ENCODE data around the gene CFAP97. TPM values are rescaled to one million over a fixed set of nuclear protein-coding genes. Genes with fewer than 3 reads are reported as not detected.
"Not testable (repeated sequence)": the region's sequence is repeated elsewhere in the genome, so short reads cannot be mapped to it uniquely, and the experiment has no call there.

Gene CFAP97
- polyA plus RNA-seq, 3 donors = 5.5 to 13.6 (median 11.2) TPM

DNA sequence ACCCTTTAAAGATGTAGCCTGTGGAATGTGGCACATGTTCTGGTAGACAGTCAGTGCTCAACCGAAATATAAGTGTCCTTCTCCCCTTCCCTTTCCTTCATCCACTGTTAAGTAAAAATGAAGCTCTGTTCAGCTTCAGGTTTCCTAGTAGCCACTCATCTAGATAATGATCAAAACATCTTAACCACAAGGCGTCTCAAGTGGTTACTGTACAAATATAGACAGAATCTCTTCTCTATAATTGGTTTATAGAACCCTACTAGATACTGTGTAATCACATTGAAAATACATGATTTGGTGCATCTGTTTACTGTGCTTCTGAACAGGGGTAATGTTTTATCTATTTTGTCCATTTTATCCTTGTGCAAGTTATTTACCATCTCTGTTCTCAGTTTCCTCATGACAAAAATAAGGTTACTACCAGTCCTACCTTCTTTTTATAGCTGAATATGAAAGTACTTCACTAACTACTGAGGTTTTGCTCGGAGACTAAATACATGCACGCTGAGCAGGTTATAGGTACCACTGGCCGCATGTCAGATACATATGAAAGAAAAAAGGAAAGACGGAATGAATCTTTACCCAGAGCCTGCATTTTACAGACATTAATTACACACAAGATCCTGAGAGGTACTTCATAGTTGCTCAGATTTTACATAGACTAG is 81.0 kb downstream of the CFAP97 start:
- WGBS, 3 donors = 80 to 86% (median 81%) methylated on average over 6 of the region's 6 CpGs

DNA sequence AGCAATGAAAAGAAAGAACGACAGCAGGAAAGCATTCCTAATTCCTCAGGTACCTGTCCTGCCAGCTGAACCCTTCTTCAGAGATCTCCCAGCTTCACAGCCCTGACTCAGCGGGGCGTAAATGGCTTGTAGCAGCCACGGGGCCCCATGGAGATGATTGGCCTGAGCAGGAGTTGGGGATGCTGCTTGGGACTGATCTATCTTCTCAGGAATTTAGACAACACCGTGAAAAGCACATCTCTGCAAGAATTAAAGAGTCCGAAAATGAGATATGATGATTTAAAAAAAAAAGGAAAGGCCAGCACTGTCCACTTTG is 83.2 kb downstream of the CFAP97 start:
- no peak overlapping the region for H3K27ac ChIP-seq (ENCODE audit: low read depth, low read length)
- WGBS, 3 donors = 84 to 88% (median 85%) methylated on average over 6 of the region's 6 CpGs

More for the DNA sequence above, 81.0 kb downstream of the CFAP97 start:
- H3K27ac ChIP-seq (ENCODE audit: low read depth, low read length) = no peak overlapping the region

- 79 to 89% (median 81%) methylated on average over 3 of the region's 3 CpGs for WGBS, 3 donors
Measured at GRCh38 chr4:185119927-185120630, 83.7 kb downstream of the CFAP97 start.

DNA sequence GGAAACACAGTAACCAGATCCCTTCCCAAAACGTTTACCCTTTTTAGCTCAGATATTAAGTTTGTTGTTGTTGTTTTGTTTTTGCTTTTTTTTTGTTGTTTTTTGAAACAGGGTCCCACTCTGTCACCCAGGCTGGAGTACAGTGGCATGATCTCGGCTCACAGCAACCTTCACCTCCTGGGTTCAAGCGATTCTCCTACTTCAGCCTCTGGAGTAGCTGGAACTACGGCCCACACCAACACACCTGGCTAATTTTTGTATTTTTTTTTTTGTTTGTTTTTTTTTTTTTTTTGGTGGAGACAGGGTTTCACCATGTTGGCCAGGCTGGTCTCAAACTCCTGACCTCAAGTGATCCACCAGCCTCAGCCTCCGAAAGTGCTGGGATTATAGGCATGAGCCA is 84.3 kb downstream of the CFAP97 start:
- not testable (repeated sequence) for H3K27ac ChIP-seq (ENCODE audit: low read depth, low read length)
- WGBS, 3 donors = 84 to 89% (median 87%) methylated on average over 5 of the region's 5 CpGs

More at GRCh38 chr4:185119927-185120630, 83.7 kb downstream of the CFAP97 start:
- H3K27ac ChIP-seq (ENCODE audit: low read depth, low read length) = no peak overlapping the region

DNA sequence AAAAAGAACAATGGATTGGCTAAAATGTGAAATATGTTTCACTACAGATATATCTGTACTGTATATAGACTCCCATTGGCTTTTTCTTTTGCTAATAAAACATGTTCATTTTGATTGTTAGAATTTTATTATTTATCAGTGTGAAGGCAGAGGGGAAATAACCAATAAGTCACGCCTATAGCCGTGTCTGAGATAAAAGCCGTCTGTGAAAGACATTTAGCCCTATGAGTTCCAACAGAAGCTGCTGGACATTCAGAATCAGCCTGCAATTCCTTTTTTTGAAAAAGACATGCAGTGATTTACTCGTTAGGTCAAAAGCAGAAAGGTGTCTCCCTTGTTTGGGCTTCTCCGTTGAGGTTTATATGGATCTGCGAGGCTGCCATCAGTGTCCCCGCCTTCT is 84.9 kb downstream of the CFAP97 start:
- 93 to 95% (median 93%) methylated on average over 7 of the region's 7 CpGs for WGBS, 3 donors
- no peak overlapping the region for H3K27ac ChIP-seq (ENCODE audit: low read depth, low read length)

- H3K27ac ChIP-seq (ENCODE audit: low read depth, low read length) = no peak overlapping the region
- 90 to 93% (median 92%) methylated on average over 7 of the region's 7 CpGs for WGBS, 3 donors
Measured at GRCh38 chr4:185117300-185117934, 86.4 kb downstream of the CFAP97 start.

DNA sequence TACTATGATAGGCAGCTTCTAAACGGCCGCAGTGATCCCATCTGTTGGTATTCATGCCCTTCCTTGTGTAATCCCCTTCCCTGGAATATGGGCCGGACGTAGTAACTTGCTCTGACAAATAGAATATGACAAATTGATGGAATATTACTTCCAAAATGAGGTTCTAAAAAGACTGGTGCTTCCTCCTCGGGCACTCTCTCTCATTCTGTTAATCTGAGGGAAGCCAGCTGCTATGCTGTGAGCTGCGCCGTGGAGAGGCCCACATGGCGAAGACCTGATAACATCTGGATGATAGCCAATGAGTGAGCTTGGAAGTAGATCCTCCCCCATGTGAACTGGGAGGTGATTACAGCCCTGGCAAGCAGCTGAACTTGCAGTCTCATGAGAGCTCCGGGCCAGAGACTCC is 88.0 kb downstream of the CFAP97 start:
- whole genome bisulfite sequencing, 3 donors = 14 to 34% (median 28%) methylated on average over 9 of the region's 9 CpGs
- H3K27ac ChIP-seq (ENCODE audit: low read depth, low read length) = no peak overlapping the region

DNA sequence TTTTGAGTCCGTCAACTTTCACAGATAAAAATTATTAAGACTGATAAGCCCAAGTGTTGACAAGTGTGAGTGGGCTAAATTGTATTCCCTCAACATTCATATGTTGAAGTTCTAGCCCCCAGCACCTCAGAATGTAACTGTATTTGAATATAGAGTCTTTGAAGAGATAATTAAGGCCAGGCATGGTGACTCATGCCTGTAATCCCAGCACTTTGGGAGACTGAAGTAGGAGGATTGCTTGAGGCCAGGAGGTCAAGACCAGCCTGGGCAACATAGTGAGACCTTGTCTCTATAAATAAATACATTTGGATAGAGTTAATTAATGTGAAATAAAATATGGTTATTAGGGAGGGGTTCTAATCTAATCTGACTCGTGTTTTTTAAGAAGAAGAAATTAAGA is 90.5 kb downstream of the CFAP97 start:
- 74 to 83% (median 79%) methylated on average over 2 of the region's 2 CpGs for WGBS, 3 donors
- no peak overlapping the region for H3K27ac ChIP-seq (ENCODE audit: low read depth, low read length)

- WGBS, 3 donors = 53 to 68% (median 58%) methylated on average over 2 of the region's 2 CpGs
- no peak overlapping the region for H3K27ac ChIP-seq (ENCODE audit: low read depth, low read length)
Measured at GRCh38 chr4:185112104-185112503, 91.7 kb downstream of the CFAP97 start.

DNA sequence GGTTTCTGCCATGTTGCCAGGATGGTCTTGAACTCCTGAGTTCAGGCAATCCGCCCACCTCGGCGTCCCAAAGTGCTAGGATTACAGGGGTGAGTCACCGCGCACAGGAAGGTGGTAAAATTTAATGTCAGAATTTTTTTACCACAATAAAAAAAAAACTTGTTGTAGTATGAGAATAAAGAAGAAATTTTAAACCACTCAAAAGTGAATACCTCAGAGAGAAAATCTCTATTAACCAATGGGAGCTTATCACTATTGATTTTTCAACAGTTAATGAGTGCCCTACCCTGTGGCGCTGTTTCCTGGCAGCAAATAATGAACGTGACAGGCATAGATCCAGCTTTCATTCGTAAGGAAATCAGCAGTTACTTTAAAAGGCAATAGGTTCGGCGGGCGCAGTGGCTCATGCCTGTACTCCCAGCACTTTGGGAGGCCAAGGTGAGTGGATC is 93.4 kb downstream of the CFAP97 start:
- WGBS, 3 donors = 39 to 74% (median 69%) methylated on average over 11 of the region's 11 CpGs
- H3K27ac ChIP-seq (ENCODE audit: low read depth, low read length) = no peak overlapping the region

- H3K27ac ChIP-seq (ENCODE audit: low read depth, low read length) = no peak overlapping the region
Measured at GRCh38 chr4:185109736-185110135, 94.1 kb downstream of the CFAP97 start.

Other genes starting within 250 kb of the CFAP97 start
- not detected for gene HELT, start 185.5 kb downstream of the CFAP97 start, polyA plus RNA-seq
- gene SLC25A4, start 60.7 kb downstream of the CFAP97 start, polyA plus RNA-seq = 10 to 100 TPM; 16.8 to 33.1 (median 18.4) TPM
- gene SNX25, start 5.6 kb upstream of the CFAP97 start, polyA plus RNA-seq = 1 to 10 TPM; 4.3 to 7.4 (median 5.5) TPM
- under 1 TPM; 0.22 to 0.78 (median 0.34) TPM for gene LRP2BP, start 191.9 kb upstream of the CFAP97 start, polyA plus RNA-seq
- gene ANKRD37, start 192.8 kb upstream of the CFAP97 start, polyA plus RNA-seq = 10 to 100 TPM; 17.2 to 65.7 (median 20.4) TPM
- 10 to 100 TPM; 18.2 to 36.2 (median 25.7) TPM for gene UFSP2, start 222.0 kb upstream of the CFAP97 start, polyA plus RNA-seq